ENCODE results near the gene TMEM236.
"Not testable (repeated sequence)": the region's sequence is repeated elsewhere in the genome, so short reads cannot be mapped to it uniquely, and the experiment has no call there.

Gene TMEM236

GRCh38 chr10:17713758-17714157 is 38.2 kb upstream of the TMEM236 start:
- peaks cover 50% of the 10 kb centered on the region for H3K36me3 ChIP-seq (ENCODE audit: insufficient read depth, insufficient read length, low read length)
- no peak overlapping the region for H3K4me3 ChIP-seq (ENCODE audit: insufficient read length, low read depth)
- no peak for DNase-seq (ENCODE audit: low read depth, low spot score)
- no peaks in the 10 kb centered on the region for H3K9me3 ChIP-seq (ENCODE audit: insufficient read depth, low read length)
- TF ChIP-seq SUZ12 (IDR thresholded peaks at IDR 0.05; ENCODE audit: extremely low read depth, insufficient read depth, insufficient read length) (no peak), YY1 (IDR thresholded peaks at IDR 0.05; ENCODE audit: insufficient read depth, insufficient read length) (no peak), ZNF274 (IDR thresholded peaks at IDR 0.05; ENCODE audit: low read depth, low read length) (no peak)
- H3K4me1 ChIP-seq (ENCODE audit: insufficient read depth, insufficient read length), result no peaks in the 10 kb centered on the region
- no peaks in the 10 kb centered on the region for H3K27me3 ChIP-seq (ENCODE audit: insufficient read depth, insufficient read length)
- H3K9ac ChIP-seq (ENCODE audit: insufficient read length, low read depth), result no peak overlapping the region

GRCh38 chr10:17716161-17716560 is 35.8 kb upstream of the TMEM236 start:
- TF ChIP-seq SUZ12 (IDR thresholded peaks at IDR 0.05; ENCODE audit: extremely low read depth, insufficient read depth, insufficient read length) (no peak), YY1 (IDR thresholded peaks at IDR 0.05; ENCODE audit: insufficient read depth, insufficient read length) (no peak), ZNF274 (IDR thresholded peaks at IDR 0.05; ENCODE audit: low read depth, low read length) (no peak)
- no peaks in the 10 kb centered on the region for H3K4me1 ChIP-seq (ENCODE audit: insufficient read depth, insufficient read length)
- DNase-seq (ENCODE audit: low read depth, low spot score), result no peak
- H3K36me3 ChIP-seq (ENCODE audit: insufficient read depth, insufficient read length, low read length), result peaks cover 27% of the 10 kb centered on the region
- no peaks in the 10 kb centered on the region for H3K9me3 ChIP-seq (ENCODE audit: insufficient read depth, low read length)
- no peak overlapping the region for H3K9ac ChIP-seq (ENCODE audit: insufficient read length, low read depth)
- H3K4me3 ChIP-seq (ENCODE audit: insufficient read length, low read depth), result no peak overlapping the region
- H3K27me3 ChIP-seq (ENCODE audit: insufficient read depth, insufficient read length), result no peaks in the 10 kb centered on the region

GRCh38 chr10:17722317-17723014 is 29.5 kb upstream of the TMEM236 start:
- not testable (repeated sequence) for H3K9ac ChIP-seq (ENCODE audit: insufficient read length, low read depth); DNase-seq (ENCODE audit: low read depth, low spot score); H3K4me3 ChIP-seq (ENCODE audit: insufficient read length, low read depth); H3K27me3 ChIP-seq (ENCODE audit: insufficient read depth, insufficient read length); H3K36me3 ChIP-seq (ENCODE audit: insufficient read depth, insufficient read length, low read length); H3K4me1 ChIP-seq (ENCODE audit: insufficient read depth, insufficient read length); H3K9me3 ChIP-seq (ENCODE audit: insufficient read depth, low read length)

GRCh38 chr10:17725703-17726102 is 26.3 kb upstream of the TMEM236 start:
- Histone ChIP-seq H3K27me3 (ENCODE audit: insufficient read depth, insufficient read length) (no peaks in the 10 kb centered on the region), H3K36me3 (ENCODE audit: insufficient read depth, insufficient read length, low read length) (no peaks in the 10 kb centered on the region), H3K9me3 (ENCODE audit: insufficient read depth, low read length) (peaks cover 8% of the 10 kb centered on the region; the same call in 1 of the 2 replicates), H3K4me1 (ENCODE audit: insufficient read depth, insufficient read length) (no peaks in the 10 kb centered on the region), H3K4me3 (ENCODE audit: insufficient read length, low read depth) (no peak overlapping the region), H3K9ac (ENCODE audit: insufficient read length, low read depth) (no peak overlapping the region)
- no peak for DNase-seq (ENCODE audit: low read depth, low spot score)
- TF ChIP-seq YY1 (IDR thresholded peaks at IDR 0.05; ENCODE audit: insufficient read depth, insufficient read length) (no peak), ZNF274 (IDR thresholded peaks at IDR 0.05; ENCODE audit: low read depth, low read length) (no peak), SUZ12 (IDR thresholded peaks at IDR 0.05; ENCODE audit: extremely low read depth, insufficient read depth, insufficient read length) (no peak)

- Histone ChIP-seq H3K27me3 (ENCODE audit: insufficient read depth, insufficient read length) (no peaks in the 10 kb centered on the region), H3K4me1 (ENCODE audit: insufficient read depth, insufficient read length) (no peaks in the 10 kb centered on the region), H3K9ac (ENCODE audit: insufficient read length, low read depth) (no peak overlapping the region), H3K9me3 (ENCODE audit: insufficient read depth, low read length) (no peaks in the 10 kb centered on the region), H3K4me3 (ENCODE audit: insufficient read length, low read depth) (no peak overlapping the region), H3K36me3 (ENCODE audit: insufficient read depth, insufficient read length, low read length) (no peaks in the 10 kb centered on the region)
- TF ChIP-seq SUZ12 (IDR thresholded peaks at IDR 0.05; ENCODE audit: extremely low read depth, insufficient read depth, insufficient read length), result no peak
- TF ChIP-seq YY1 (IDR thresholded peaks at IDR 0.05; ENCODE audit: insufficient read depth, insufficient read length), result no peak
- TF ChIP-seq ZNF274 (IDR thresholded peaks at IDR 0.05; ENCODE audit: low read depth, low read length), result no peak
- DNase-seq (ENCODE audit: low read depth, low spot score), result no peak
Observed at GRCh38 chr10:17729630-17730029, 22.4 kb upstream of the TMEM236 start.

GRCh38 chr10:17730667-17731066 is 21.3 kb upstream of the TMEM236 start:
- TF ChIP-seq SUZ12 (IDR thresholded peaks at IDR 0.05; ENCODE audit: extremely low read depth, insufficient read depth, insufficient read length) (no peak), ZNF274 (IDR thresholded peaks at IDR 0.05; ENCODE audit: low read depth, low read length) (no peak), YY1 (IDR thresholded peaks at IDR 0.05; ENCODE audit: insufficient read depth, insufficient read length) (no peak)
- H3K4me1 ChIP-seq (ENCODE audit: insufficient read depth, insufficient read length), result no peaks in the 10 kb centered on the region
- no peak for DNase-seq (ENCODE audit: low read depth, low spot score)
- H3K27me3 ChIP-seq (ENCODE audit: insufficient read depth, insufficient read length), result no peaks in the 10 kb centered on the region
- H3K9ac ChIP-seq (ENCODE audit: insufficient read length, low read depth), result no peak overlapping the region
- H3K36me3 ChIP-seq (ENCODE audit: insufficient read depth, insufficient read length, low read length), result no peaks in the 10 kb centered on the region
- H3K4me3 ChIP-seq (ENCODE audit: insufficient read length, low read depth), result no peak overlapping the region
- H3K9me3 ChIP-seq (ENCODE audit: insufficient read depth, low read length), result no peaks in the 10 kb centered on the region

- no peak for DNase-seq (ENCODE audit: low read depth, low spot score)
- no peak overlapping the region for H3K4me3 ChIP-seq (ENCODE audit: insufficient read length, low read depth)
- H3K9ac ChIP-seq (ENCODE audit: insufficient read length, low read depth), result no peak overlapping the region
- no peaks in the 10 kb centered on the region for H3K36me3 ChIP-seq (ENCODE audit: insufficient read depth, insufficient read length, low read length)
- TF ChIP-seq ZNF274 (IDR thresholded peaks at IDR 0.05; ENCODE audit: low read depth, low read length) (no peak), SUZ12 (IDR thresholded peaks at IDR 0.05; ENCODE audit: extremely low read depth, insufficient read depth, insufficient read length) (no peak), YY1 (IDR thresholded peaks at IDR 0.05; ENCODE audit: insufficient read depth, insufficient read length) (no peak)
- no peaks in the 10 kb centered on the region for H3K9me3 ChIP-seq (ENCODE audit: insufficient read depth, low read length)
- no peaks in the 10 kb centered on the region for H3K27me3 ChIP-seq (ENCODE audit: insufficient read depth, insufficient read length)
- H3K4me1 ChIP-seq (ENCODE audit: insufficient read depth, insufficient read length), result no peaks in the 10 kb centered on the region
Observed at GRCh38 chr10:17731331-17732020, 20.5 kb upstream of the TMEM236 start.
